ENCODE data around the gene KRTAP10-11.
"Not testable (repeated sequence)": the region's sequence is repeated elsewhere in the genome, so short reads cannot be mapped to it uniquely, and the experiment has no call there.

The KRTAP10-11 gene

GRCh38 chr21:44630440-44630839, 15.8 kb upstream of the KRTAP10-11 start:
- Histone ChIP-seq H3K27me3 (ENCODE audit: insufficient read depth, low read length) (no peaks in the 10 kb centered on the region), H3K27ac (ENCODE audit: low read length) (no peak overlapping the region), H3K9me3 (ENCODE audit: insufficient read depth, low read depth, low read length) (no peaks in the 10 kb centered on the region)

GRCh38 chr21:44632067-44632466, 14.1 kb upstream of the KRTAP10-11 start:
- Histone ChIP-seq H3K9ac (ENCODE audit: low read depth, low read length) (no peak overlapping the region), H3K4me1 (ENCODE audit: insufficient read depth, low read length) (no peaks in the 10 kb centered on the region), H3K27me3 (ENCODE audit: insufficient read depth, low read length) (no peaks in the 10 kb centered on the region), H3K9me3 (ENCODE audit: insufficient read depth, low read depth, low read length) (no peaks in the 10 kb centered on the region), H3K4me3 (ENCODE audit: low read length) (no peak overlapping the region), H3K27ac (ENCODE audit: low read length) (no peak overlapping the region), H3K36me3 (ENCODE audit: insufficient read depth, low read depth, low read length) (no peaks in the 10 kb centered on the region)

More at GRCh38 chr21:44630440-44630839, 15.8 kb upstream of the KRTAP10-11 start:
- H3K4me3 ChIP-seq (ENCODE audit: low read length): no peak overlapping the region
- H3K36me3 ChIP-seq (ENCODE audit: insufficient read depth, low read depth, low read length): no peaks in the 10 kb centered on the region
- no peaks in the 10 kb centered on the region for H3K4me1 ChIP-seq (ENCODE audit: insufficient read depth, low read length)
- H3K9ac ChIP-seq (ENCODE audit: low read depth, low read length): no peak overlapping the region

- Histone ChIP-seq H3K9me3 (ENCODE audit: insufficient read depth, low read depth, low read length) (no peaks in the 10 kb centered on the region), H3K27me3 (ENCODE audit: insufficient read depth, low read length) (no peaks in the 10 kb centered on the region), H3K4me1 (ENCODE audit: insufficient read depth, low read length) (no peaks in the 10 kb centered on the region), H3K9ac (ENCODE audit: low read depth, low read length) (no peak overlapping the region), H3K4me3 (ENCODE audit: low read length) (no peak overlapping the region), H3K27ac (ENCODE audit: low read length) (no peak overlapping the region), H3K36me3 (ENCODE audit: insufficient read depth, low read depth, low read length) (no peaks in the 10 kb centered on the region)
Measured at GRCh38 chr21:44636209-44637017, 9.8 kb upstream of the KRTAP10-11 start.

GRCh38 chr21:44637018-44637850, 9.0 kb upstream of the KRTAP10-11 start, which contains the start of gene KRTAP10-10:
Gene KRTAP10-10, plus strand, starts transcription at chr21:44637356. Its CDS starts 62 bp downstream, at chr21:44637418.
- no peaks in the 10 kb centered on the region for H3K36me3 ChIP-seq (ENCODE audit: insufficient read depth, low read depth, low read length)
- no peaks in the 10 kb centered on the region for H3K4me1 ChIP-seq (ENCODE audit: insufficient read depth, low read length)
- H3K4me3 ChIP-seq (ENCODE audit: low read length): no peak within 1 kb of the TSS
- no peak within 1 kb of the TSS for H3K27ac ChIP-seq (ENCODE audit: low read length)
- H3K27me3 ChIP-seq (ENCODE audit: insufficient read depth, low read length): no peaks in the 10 kb centered on the region
- no peak within 1 kb of the TSS for H3K9ac ChIP-seq (ENCODE audit: low read depth, low read length)
- no peaks in the 10 kb centered on the region for H3K9me3 ChIP-seq (ENCODE audit: insufficient read depth, low read depth, low read length)

GRCh38 chr21:44637851-44638348, 8.3 kb upstream of the KRTAP10-11 start:
- H3K27ac ChIP-seq (ENCODE audit: low read length); H3K9me3 ChIP-seq (ENCODE audit: insufficient read depth, low read depth, low read length); H3K36me3 ChIP-seq (ENCODE audit: insufficient read depth, low read depth, low read length); H3K27me3 ChIP-seq (ENCODE audit: insufficient read depth, low read length); H3K9ac ChIP-seq (ENCODE audit: low read depth, low read length); H3K4me3 ChIP-seq (ENCODE audit: low read length); H3K4me1 ChIP-seq (ENCODE audit: insufficient read depth, low read length): not testable (repeated sequence)

- H3K9me3 ChIP-seq (ENCODE audit: insufficient read depth, low read depth, low read length); H3K36me3 ChIP-seq (ENCODE audit: insufficient read depth, low read depth, low read length); H3K4me1 ChIP-seq (ENCODE audit: insufficient read depth, low read length); H3K9ac ChIP-seq (ENCODE audit: low read depth, low read length); H3K27ac ChIP-seq (ENCODE audit: low read length); H3K27me3 ChIP-seq (ENCODE audit: insufficient read depth, low read length); H3K4me3 ChIP-seq (ENCODE audit: low read length): not testable (repeated sequence)
Measured at GRCh38 chr21:44638506-44639330, 7.5 kb upstream of the KRTAP10-11 start.

GRCh38 chr21:44639331-44639655, 6.9 kb upstream of the KRTAP10-11 start:
- Histone ChIP-seq H3K27ac (ENCODE audit: low read length) (no peak overlapping the region), H3K27me3 (ENCODE audit: insufficient read depth, low read length) (no peaks in the 10 kb centered on the region)

GRCh38 chr21:44640761-44641160, 5.5 kb upstream of the KRTAP10-11 start:
- peaks cover 12% of the 10 kb centered on the region; the same call in 1 of the 2 replicates for H3K9me3 ChIP-seq (ENCODE audit: insufficient read depth, low read depth, low read length)

More at GRCh38 chr21:44639331-44639655, 6.9 kb upstream of the KRTAP10-11 start:
- Histone ChIP-seq H3K4me1 (ENCODE audit: insufficient read depth, low read length) (no peaks in the 10 kb centered on the region), H3K9ac (ENCODE audit: low read depth, low read length) (no peak overlapping the region), H3K4me3 (ENCODE audit: low read length) (no peak overlapping the region), H3K36me3 (ENCODE audit: insufficient read depth, low read depth, low read length) (no peaks in the 10 kb centered on the region), H3K9me3 (ENCODE audit: insufficient read depth, low read depth, low read length) (0 out of 2 replicates have a peak, but pooled peaks cover 2% of the 10 kb centered on the region)

GRCh38 chr21:44643741-44644310, 2.4 kb upstream of the KRTAP10-11 start:
- Histone ChIP-seq H3K27me3 (ENCODE audit: insufficient read depth, low read length) (no peaks in the 10 kb centered on the region), H3K4me1 (ENCODE audit: insufficient read depth, low read length) (no peaks in the 10 kb centered on the region), H3K27ac (ENCODE audit: low read length) (no peak overlapping the region), H3K9me3 (ENCODE audit: insufficient read depth, low read depth, low read length) (peaks cover 12% of the 10 kb centered on the region; the same call in 1 of the 2 replicates), H3K4me3 (ENCODE audit: low read length) (no peak overlapping the region), H3K9ac (ENCODE audit: low read depth, low read length) (no peak overlapping the region), H3K36me3 (ENCODE audit: insufficient read depth, low read depth, low read length) (no peaks in the 10 kb centered on the region)

More at GRCh38 chr21:44640761-44641160, 5.5 kb upstream of the KRTAP10-11 start:
- Histone ChIP-seq H3K4me1 (ENCODE audit: insufficient read depth, low read length) (no peaks in the 10 kb centered on the region), H3K4me3 (ENCODE audit: low read length) (no peak overlapping the region), H3K27me3 (ENCODE audit: insufficient read depth, low read length) (no peaks in the 10 kb centered on the region), H3K36me3 (ENCODE audit: insufficient read depth, low read depth, low read length) (no peaks in the 10 kb centered on the region), H3K9ac (ENCODE audit: low read depth, low read length) (no peak overlapping the region), H3K27ac (ENCODE audit: low read length) (no peak overlapping the region)

GRCh38 chr21:44644878-44645277, 1.3 kb upstream of the KRTAP10-11 start:
- H3K4me1 ChIP-seq (ENCODE audit: insufficient read depth, low read length): no peaks in the 10 kb centered on the region
- no peak overlapping the region for H3K27ac ChIP-seq (ENCODE audit: low read length)
- peaks cover 12% of the 10 kb centered on the region; the same call in 1 of the 2 replicates for H3K9me3 ChIP-seq (ENCODE audit: insufficient read depth, low read depth, low read length)
- no peak overlapping the region for H3K9ac ChIP-seq (ENCODE audit: low read depth, low read length)
- no peak overlapping the region for H3K4me3 ChIP-seq (ENCODE audit: low read length)
- no peaks in the 10 kb centered on the region for H3K36me3 ChIP-seq (ENCODE audit: insufficient read depth, low read depth, low read length)
- H3K27me3 ChIP-seq (ENCODE audit: insufficient read depth, low read length): no peaks in the 10 kb centered on the region

- H3K9me3 ChIP-seq (ENCODE audit: insufficient read depth, low read depth, low read length): peaks cover 12% of the 10 kb centered on the region; the same call in 1 of the 2 replicates
- no peaks in the 10 kb centered on the region for H3K27me3 ChIP-seq (ENCODE audit: insufficient read depth, low read length)
- H3K9ac ChIP-seq (ENCODE audit: low read depth, low read length): no peak overlapping the region
- no peak overlapping the region for H3K4me3 ChIP-seq (ENCODE audit: low read length)
- no peaks in the 10 kb centered on the region for H3K36me3 ChIP-seq (ENCODE audit: insufficient read depth, low read depth, low read length)
- no peak overlapping the region for H3K27ac ChIP-seq (ENCODE audit: low read length)
- H3K4me1 ChIP-seq (ENCODE audit: insufficient read depth, low read length): no peaks in the 10 kb centered on the region
Measured at GRCh38 chr21:44647222-44647552, 973 bp downstream of the KRTAP10-11 start.
